GM19372 (cell line): ENCODE results near the gene PRSS48.
"Not testable (repeated sequence)": the region's sequence is repeated elsewhere in the genome, so short reads cannot be mapped to it uniquely, and the experiment has no call there.

Experiments
- ATAC-seq: cut with Tn5 transposase; IDR thresholded peaks from one replicate; pipeline ENCODE4 v1.9.1; 2021; ENCODE audit warnings: mild to moderate bottlenecking, low read depth, moderate library complexity; ENCODE audit not compliant: unreplicated experiment

The PRSS48 gene

DNA sequence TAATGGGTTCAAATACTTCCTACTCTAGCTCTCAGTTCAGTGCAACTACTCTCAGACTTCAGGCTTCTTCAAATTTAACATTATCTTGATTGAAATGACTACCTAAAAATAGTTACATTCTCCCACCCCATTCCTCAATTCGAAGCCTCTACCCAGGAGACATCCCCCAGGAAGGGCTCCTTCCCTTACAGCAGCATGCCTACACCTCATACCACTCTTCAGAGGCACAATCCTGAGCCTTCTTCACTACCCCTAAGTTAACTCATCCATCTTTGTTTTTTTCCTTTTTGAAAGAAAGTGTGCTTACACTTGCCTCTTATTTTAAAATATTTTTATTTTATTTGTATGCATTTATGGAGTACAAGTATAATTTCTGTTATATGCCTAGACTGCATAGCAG is 17.2 kb upstream of the PRSS48 start:
- no peak for ATAC-seq

DNA sequence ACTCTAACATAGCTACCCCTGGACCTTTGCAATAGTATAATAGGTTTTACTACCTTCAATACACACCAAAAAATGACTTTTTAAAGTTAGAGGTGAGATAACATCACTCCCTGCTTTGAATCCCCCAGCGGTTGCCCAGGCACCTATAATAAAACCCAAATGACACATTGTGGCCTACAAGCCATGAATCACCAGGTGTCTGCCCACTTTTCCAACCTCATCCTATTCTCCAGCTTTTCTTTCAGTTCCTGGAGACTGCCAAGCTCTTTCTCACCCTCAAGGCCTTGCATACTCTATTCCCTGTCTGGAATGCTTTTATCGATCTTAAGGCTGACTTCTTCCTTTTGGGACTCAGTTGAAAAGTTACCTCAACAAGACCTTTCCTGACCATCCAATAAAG is 16.4 kb upstream of the PRSS48 start:
- ATAC-seq, result no peak

DNA sequence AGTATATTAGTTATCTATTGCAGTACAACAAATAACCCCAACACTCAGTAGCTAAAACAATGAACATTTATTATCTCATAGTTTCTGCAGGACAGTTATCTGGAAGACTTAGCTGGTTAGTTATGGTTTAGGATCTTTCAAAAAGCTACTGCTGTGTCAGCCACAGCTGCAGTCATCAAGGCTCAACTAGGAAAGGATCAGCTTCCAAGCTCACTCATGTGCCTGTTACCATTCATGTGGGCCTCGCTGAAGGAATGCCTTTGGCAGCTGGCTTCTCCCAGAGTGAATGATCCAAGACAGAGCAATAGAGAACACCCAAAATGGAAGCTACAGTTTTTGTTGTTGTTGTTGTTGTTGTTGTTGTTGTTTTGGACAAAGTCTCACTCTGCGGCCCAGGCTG is 13.5 kb upstream of the PRSS48 start:
- no peak for ATAC-seq

DNA sequence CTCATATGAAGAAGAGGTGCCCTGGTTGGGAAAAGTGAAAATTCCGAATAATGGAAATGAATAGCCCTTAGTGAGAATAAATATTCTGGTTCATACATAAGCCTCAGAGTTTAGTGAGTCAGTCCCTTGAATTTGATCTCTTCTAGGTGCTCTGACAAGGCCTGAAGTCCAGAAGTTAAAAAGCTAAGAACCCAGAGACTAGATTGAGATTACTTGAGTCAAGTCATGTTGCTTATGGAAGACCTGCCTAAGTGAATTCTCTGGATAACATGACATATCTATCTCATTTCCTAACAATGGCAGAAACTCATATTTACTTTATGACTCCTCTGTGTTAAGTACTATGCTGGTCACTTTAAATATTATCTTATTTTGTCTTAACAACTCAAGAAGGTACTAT is 10.5 kb upstream of the PRSS48 start:
- no peak for ATAC-seq

DNA sequence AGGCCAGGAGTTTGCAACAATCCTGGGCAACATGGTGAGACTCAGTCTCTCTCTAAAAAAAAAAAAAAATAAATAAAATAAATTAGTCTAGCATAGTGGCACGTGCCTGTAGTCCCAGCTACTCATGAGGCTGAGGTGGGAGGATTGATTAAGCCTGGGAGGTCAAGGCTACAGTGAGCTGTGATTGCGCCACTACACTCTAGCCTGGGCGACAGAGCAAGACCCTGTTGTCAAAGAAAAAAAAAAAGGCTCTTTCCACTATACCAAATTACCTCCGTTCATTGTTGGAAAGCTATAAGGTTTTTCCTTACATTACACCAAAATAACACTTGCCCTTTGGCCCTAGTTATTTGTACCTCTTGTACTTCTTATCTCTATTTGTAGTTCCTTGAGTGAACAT is 9.9 kb upstream of the PRSS48 start:
- no peak for ATAC-seq

DNA sequence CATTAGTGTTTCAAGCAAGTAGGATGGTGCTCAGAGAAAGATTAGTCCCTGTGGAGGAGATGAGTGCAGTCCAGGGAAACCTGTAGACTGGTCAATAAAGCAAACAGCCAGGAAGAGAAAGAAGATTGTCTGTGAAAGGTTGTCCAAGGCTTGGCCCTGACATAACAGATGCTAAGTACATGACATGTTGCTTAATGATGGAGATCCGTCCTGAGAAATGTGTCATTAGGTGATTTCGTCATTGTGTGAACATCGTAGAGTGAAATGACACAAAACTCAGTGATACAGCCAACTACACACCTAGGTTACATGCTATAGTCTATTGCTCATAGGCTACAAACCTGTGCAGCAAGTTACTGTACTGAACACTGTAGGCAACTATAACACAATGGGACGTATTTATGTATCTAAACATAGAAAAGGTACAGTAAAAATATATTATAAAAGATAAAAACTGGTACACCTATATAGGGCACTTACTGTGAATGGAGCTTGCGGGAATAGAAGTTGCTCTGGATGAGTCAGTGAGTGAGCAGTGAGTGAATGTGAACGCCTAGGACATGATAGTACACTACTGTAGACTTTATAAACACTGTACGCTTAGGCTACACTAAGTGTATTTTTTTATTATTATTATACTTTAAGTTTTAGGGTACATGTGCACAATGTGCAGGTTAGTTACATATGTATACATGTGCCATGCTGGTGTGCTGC is 9.0 kb upstream of the PRSS48 start:
- ATAC-seq, result no peak

DNA sequence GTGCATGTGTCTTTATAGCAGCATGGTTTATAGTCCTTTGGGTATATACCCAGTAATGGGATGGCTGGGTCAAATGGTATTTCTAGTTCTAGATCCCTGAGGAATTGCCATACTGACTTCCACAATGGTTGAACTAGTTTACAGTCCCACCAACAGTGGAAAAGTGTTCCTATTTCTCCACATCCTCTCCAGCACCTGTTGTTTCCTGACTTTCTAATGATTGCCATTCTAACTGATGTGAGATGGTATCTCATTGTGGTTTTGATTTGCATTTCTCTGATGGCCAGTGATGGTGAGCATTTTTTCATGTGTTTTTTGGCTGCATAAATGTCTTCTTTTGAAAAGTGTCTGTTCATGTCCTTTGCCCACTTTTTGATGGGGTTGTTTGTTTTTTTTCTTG is 8.1 kb upstream of the PRSS48 start:
- not testable (repeated sequence) for ATAC-seq

DNA sequence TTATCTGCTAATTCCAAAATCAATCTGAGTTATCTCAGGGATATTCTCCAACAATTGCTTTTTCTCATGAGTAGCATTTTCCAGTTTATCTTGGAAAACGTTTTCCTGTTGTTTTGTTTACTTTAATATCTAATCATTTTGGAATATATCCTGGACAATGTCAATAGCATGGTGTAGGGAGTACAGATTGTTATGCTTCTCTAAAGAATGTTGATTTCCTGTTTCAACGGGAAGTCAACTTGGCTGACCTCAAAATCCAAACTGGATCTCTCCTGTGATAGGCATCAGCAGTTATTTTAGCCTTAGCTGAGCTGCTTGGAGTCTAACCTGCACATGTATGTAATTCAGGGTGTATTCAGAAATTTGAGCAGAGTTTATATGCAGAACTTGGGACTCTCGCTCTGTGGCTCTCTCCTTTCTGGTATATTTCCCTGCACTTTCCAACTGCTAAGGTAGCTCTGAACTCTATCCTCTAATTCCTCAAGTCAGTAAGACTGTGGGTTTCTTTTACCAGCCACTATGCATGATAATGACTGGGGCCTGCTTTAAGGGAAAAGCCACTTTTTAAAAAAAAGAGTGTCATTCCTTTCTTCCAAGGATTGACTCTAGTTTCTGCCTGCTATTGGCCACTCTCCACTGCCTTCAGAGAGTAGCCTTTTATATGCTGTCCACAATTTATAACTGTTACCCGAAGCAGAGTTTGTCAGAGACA is 7.7 kb downstream of the PRSS48 start:
- ATAC-seq, result no peak

DNA sequence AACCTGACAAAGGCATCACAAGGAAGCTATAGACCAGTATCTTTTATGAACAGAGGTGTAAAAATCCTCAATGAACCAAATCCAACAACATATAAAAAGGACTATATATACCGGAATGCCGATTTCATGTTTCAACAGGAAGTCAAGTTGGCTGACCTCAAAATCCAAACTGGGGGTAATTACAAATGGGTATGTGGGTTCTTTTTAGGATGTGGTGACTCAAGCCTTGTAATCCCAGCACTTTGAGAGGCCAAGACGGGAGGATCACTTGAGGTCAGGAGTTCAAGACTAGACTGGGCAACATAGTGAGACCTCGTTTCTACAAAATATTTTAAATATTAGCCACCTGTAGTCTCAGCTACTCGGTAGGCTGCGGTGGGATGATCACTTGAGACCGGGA is 10.4 kb downstream of the PRSS48 start:
- no peak for ATAC-seq

DNA sequence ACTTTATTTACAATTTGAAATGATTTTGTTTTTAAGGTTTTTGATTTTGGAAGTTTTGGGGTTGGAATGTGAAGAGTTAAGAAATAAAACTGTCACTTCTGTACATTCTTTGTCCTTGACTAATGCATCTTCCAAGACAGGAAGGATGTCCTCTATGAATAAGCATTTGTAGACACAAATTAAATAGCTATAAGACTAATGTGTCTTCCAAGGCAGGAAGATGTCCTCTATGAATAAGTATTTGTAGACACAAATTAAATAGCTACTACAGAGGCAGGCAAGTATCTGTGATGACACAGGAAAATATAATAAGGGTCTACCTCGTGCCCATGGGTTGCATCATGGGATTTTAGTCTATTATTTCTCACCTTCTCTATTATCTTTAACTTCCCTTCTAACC is 14.5 kb downstream of the PRSS48 start:
- ATAC-seq, result no peak

DNA sequence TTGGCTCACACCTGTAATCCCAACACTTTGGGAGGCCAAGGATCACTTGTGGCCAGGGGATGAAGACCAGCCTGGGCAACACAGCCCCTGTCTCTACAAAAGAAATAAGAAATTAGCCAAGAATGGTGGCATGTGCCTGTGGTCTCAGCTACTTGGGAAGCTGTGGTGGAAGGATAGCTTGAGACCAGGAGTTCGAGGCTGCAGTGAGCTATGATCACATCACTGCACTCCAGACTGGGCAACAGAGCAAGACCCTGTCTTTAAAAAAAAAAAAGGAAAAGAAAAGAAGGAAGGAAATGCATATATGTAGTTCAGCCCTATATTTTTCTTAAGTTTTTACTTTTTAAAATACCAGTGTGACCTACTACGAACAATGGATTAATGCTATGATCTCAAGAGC is 15.1 kb downstream of the PRSS48 start:
- no peak for ATAC-seq

DNA sequence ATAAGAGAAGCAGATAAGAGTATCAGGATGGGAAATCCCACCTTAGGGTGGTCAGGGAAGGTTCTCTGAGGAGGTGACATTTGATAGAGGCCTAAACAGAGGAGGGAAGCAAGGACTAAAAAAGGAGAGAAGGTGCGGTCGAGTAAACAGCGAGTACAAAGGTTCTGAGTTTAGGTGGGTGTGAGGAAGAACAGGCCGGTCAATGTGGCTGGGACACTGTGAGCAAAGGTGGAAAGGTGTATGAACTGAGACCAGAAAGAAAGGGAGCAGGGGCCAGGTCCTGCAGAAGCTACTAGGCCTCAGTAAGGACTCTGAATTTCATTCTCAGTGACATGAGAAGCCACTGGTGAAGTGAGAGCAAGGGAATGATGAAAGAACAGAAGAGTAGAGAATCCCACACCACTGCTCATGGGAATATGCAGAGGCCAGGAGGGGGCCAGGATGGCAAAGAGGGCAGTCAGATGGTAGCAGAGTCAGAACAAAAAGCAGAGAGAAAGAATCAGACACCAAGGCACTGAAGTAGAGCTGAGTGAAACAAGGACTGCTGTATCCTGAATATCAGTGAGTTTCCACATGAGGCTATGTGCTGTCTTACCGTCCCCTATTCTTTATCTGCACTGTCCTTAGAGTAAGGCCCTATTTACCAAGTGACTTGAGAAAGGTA is 18.0 kb downstream of the PRSS48 start:
- no peak for ATAC-seq

DNA sequence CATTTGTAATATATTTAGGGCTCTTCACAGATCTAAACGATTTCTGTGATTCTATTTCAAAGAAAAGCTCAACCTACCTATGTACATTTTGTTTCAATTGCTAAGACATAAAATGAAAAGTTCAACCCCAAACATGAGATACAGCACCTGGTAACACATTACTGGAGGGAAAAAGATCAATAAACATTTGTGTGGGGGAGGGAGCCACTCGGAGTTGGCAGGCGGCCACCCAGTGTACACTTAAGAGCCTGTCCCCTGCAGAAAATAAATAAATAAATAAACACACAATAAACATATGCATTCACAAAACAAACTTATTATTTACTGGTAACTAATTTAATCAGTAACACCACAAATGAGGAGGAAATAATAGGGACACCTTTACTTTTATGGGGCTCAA is 19.3 kb downstream of the PRSS48 start:
- no peak for ATAC-seq

DNA sequence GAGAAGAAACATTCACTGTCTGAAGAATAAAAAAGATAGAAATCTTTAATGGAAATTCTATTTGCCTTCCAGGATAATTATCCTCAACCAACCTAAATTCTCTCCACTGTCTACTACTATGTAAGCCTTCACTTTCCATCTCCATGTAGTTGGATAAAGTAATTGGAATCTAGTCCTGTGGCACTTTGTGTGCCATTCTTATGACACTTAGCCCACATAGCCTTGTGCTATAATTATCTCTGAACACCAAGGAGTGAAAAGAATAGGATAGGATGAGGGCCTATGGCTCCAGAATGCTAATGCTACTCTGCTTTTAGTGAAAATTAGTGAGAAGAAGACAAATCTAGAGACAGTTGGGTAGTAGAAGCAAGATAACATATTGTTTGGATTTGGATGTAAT is 20.2 kb downstream of the PRSS48 start:
- ATAC-seq, result no peak

DNA sequence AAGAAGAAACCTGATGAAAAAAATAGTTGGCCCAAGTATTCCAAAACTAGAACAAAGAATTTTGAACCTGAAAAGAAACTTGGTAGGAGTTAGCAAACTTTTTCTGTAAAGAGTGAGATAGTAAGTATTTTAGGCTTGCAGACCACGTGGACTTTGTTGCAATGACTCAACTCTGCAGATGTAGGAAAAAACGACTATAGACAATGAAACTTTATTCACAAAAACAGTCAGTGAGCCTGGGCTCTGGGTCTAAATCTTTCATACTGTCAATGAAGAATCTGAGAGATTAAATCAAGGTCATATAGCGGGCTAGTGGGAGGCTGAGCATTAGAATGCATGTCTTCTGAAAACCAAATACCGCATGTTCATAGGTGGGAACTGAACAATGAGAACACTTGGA is 25.5 kb downstream of the PRSS48 start:
- ATAC-seq, result no peak

DNA sequence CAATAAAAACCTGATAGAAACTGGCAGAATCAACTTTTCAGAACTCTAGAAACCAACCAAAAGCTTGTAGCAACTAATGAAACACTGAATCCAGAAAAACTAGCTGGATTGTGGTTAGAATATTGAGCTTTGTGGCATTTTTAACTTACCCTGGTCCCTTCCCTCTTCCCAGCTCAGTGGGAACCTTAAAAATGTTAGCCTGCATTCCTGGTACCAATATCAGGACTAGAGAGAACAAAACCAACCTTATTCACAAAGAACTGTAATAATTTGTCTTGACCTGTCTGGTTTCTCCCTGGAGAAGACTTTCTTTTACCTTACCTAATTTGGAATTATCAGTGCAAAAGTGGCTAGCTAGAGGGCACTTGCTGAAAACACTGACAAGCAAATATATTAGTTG is 27.3 kb downstream of the PRSS48 start:
- no peak for ATAC-seq

DNA sequence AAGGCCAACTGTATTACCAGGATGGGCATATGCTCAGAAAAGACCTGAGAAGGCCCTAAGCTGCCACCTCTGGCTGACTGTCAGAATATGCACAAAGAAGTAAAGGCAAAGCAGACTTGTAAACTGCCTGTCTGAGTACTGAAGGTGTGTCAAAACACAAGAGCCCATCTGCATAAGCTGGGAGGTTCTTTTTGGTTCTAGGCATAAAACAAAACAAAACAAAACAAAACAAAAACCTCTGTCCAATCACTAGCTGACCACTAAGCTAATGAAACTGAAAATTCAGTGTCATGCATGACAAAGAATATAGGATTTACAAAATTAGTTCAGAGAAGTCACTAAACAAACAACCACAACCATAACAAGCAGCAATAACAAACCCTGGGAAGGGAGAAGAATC is 27.8 kb downstream of the PRSS48 start:
- peak; percentile 49 for ATAC-seq

DNA sequence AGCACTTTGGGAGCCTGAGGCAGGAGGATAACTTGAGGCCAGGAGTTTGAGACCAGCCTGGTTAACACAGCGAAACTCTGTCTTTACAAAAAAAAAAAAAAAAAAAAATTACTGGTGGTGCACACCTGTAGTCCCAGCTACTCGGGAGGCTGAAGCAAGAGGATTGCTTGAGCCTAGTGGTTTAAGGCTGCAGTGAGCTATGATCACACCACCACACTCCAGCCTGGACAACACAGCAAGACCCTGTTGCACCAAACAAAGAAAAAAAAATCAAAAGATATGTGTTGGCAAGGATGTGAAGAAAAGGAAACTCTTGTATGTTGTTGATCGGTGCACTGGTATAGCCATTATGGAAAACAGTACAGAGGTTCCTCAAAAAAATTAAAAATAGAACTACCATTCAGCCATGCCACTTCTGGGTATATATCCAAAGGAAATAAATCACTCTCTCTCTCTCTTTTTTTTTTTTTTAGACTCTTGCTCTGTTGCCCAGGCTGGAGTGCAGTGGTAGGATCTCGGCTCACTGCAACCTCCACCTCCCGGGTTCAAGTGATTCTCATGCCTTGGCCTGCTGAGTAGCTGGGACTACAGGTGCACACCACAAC is 33.3 kb downstream of the PRSS48 start:
- ATAC-seq, result no peak

DNA sequence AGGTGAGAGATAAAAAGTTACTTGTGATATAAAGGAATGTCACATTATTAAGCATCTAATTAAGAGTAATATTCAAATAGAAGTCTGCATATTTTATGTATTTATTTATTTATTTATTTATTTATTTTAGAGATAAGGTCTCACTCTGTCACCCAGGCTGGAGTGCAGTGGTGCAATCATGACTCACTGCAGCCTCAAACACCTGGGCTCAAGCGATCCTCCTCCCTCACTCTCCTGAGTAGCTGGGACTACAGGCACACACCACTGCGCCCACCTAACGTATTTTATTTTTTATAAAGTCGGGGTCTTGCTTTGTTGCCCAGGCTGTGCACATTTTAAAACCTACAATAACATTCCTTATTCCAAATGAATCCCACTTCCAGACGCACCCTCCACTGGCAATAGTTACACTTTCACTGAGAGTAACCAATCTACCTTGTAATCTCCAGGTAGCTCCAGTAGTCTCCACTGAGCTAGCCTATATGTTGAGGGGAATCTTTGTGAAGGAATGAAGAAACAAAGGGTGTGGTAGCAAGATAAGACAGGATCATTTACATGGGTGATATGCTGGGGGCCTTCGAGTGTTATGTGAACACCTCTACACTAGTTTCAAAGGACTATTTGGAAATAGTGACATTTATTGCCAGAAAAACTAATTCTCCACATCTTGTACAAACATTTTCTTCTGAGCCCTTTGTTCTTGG is 36.5 kb downstream of the PRSS48 start:
- no peak for ATAC-seq

DNA sequence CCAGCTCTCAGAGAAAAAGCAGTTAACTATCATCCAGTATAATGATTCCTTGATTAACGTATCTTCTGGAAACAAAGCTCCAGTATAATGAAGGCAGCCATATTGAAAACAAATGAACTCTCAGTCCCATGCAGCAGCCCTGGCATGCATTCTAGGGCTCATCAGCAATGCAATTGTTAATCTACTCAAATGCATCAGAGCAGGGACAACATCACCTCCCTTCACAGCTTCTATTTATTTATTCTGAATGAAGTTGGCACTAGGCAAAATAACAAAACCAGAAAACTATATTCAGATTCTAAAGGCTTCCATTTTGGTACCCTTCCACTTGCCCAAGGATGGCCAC is 37.0 kb downstream of the PRSS48 start:
- ATAC-seq, result no peak

DNA sequence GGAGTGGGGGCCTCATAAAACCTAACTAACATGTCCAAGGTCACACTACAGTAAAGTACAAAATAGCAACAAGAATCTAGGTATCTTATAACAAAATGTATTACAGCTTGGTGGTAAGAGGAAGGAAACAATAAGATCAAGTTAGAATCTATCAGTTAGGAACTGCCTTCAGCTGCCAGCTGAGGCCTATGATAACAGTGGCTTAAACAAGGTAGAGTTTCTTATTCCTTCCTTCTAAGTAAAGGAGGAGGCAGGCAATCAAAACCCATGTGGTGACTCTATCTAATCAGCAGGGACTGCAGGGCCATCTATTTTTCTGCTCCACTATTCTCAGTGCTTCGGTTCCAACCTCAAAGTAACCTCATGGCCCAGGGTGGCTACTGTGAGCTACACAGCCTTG is 37.5 kb downstream of the PRSS48 start:
- ATAC-seq, result no peak
